NCI-H460 (cell line): ENCODE data around the gene WRAP53. TPM values are rescaled to one million over a fixed set of nuclear protein-coding genes. Genes with fewer than 3 reads are reported as not detected.

Experiments used
- DNase-seq: peaks from one replicate; pipeline ENCODE4 v3.0.0-alpha.2; 2016; ENCODE audit warnings: low read depth; ENCODE audit errors: extremely low read depth
- total RNA-seq: library from RNA; depleted of rRNA; stranded (reverse); fragments of >200 nt; shearing (Covaris generic); gene quantifications from 2 replicates; pipeline ENCODE4 v1.2.3, GENCODE V29; 2014; rRNA removed

Gene WRAP53
- total RNA-seq, 1 experiment from 2014 or later: 16.1 TPM

DNA sequence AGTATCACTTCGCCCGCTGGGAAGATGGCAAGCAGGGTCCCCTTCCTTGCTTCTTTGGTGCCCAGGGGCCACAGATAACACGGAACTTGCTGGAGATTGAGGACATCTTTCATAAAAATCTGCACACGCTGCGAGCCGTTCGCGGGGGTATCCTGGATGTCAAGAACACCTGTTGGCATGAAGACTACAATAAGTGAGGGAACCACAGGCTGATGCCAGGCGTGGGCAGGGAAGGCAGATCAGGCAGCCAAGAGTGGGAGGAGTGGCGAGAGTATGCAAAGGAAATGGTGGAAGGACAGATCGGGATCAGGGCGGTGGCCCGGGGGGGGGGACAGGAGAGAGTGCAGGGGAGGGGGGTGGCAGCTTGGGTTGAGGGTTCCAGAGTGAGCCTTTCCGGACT is 51.5 kb downstream of the WRAP53 start:
- no peak for DNase-seq

DNA sequence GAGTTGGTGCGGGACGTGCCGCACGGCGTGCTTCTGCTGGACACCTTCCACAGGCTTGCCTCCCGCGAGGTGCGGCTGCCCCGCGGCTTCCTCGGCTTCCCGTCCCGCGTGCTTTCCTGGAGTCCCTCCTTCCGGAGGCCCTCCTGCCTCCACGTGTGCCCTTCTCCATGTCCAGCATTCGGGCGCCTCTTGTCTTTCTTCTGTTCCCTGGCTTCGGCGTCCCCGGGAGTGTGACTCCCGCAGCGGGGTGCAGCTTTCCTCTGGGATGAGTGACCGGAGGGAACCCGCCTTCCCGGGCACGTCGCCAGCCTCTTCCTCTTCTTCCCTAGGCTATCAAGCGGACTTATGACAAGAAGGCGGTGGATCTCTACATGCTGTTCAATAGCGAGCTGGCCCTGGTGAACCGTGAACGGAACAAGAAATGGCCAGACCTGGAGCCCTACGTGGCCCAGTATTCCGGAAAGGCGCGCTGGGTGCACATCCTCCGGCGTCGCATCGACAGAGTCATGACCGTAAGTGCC is 52.3 kb downstream of the WRAP53 start:
- DNase-seq: no peak

DNA sequence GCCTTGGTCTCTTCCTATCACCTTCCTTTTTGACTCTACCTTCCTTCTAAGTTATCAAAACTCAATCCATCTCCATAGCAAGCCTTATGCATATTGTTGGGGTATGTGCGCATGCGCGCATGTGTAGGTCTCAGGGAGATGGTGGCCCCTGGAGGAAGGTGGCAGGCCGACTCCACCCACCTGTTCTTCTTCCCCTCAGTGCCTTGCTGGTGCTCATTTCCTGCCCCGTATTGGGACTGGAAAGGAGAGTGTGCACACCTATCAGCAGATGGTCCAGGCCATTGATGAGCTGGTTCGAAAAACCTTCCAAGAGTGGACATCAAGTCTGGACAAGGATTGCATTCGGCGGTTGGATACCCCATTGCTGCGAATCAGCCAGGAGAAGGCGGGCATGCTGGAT is 54.5 kb downstream of the WRAP53 start:
- DNase-seq: no peak

DNA sequence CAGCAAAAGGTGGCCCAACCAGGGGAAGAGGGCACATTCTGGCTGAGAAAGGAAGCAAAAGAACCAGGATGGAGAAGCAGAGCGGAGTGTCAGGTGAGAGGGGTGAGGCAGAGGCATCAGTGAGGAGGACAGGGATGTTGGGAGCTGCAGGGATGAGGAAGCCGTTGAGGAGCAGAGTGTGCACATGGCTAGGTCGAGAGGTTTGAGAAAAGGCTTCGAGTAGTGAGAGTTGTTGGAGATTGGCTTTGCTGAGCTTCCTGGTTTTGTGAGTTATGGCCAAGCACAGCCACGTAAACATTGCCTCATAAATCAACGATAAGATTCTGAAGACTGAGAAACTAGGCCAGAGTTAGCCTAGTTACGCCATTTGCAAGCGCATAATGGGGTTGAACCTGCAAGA is 56.1 kb downstream of the WRAP53 start:
- DNase-seq: no peak

DNA sequence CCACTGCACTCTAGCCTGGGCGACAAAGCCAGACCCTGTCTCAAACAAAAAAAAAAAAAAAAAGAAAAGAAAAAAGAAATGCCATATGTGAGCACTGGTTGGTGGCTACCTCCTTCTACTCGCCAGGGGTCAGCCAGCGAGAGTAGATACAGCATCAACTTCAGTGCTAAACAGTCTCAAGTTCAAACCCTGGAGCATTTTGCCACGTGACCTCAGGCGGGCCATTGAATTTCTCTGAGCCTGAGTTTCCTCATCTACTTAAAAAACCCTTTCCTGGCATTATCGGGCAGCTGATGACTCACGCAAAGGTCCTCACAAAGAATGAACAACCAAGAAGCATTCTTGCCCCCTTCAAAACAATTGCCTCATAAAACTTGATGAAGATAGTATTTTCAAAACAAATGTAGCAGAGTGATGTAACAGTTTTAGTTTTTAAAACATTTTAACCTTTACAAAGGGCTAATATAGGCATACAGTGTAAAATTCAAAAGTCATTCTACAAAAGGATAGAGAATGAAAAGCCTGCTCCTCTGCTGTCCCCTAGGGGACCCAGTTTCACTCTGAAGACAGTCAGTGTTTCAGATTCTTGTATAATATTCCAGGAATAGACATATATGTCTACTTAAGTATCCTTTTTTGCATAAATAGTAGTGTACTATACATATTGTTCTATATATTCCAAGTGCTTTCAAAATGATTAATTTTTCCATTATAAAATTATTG is 57.6 kb downstream of the WRAP53 start:
- peak; percentile 9 for DNase-seq

DNA sequence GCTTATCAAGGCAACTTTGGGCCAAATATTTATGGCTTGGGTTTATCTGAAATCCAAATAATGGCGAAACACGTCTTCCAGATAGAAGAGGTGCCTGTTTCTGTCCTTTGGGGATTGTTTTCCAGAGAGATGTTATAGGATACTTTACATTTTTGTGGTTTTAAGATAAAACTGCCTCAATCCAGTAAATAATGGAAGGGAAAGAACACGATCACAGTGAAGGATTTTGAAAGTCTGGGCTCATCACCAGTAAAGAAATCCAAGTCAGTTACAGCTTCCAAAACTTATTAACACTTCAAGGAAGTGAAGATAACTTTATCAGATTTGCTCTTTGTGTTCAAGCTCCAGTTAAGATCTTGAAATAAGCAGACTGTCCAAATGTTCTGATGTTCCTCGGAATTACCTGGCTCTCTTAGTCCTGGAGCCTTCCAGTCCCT is 59.4 kb downstream of the WRAP53 start:
- DNase-seq: no peak

DNA sequence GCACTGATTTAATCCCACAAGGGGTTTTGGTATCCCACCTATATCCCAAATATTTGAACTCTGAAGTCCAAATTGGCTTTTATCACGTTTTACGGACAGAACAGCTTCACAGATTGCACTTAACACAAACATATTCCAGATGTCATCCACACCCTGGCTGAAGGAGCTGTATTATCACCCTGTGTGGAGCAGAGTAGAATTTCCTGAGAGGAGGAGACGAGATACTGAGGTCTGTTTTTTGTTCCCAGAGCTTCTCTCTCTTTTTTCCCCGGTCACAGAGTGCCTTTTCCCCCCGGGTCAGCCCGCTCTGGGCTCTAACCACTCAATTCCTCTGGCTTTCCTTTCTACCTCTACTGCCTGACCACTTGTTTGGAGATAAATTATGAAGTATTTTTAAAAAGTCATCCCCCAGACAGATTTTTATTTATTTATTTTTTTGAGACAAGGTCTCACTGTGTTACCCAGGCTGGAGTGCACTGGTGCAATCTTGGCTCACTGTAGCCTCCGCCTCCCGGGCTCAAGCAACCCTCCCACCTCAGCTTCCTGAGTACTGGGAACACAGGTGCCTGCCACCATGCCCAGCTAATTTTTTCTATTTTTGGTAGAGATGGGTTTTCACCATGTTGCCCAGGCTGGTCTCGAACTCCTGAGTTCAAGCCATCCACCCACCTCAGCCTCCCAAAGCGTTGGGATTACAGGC is 59.9 kb downstream of the WRAP53 start:
- no peak for DNase-seq

DNA sequence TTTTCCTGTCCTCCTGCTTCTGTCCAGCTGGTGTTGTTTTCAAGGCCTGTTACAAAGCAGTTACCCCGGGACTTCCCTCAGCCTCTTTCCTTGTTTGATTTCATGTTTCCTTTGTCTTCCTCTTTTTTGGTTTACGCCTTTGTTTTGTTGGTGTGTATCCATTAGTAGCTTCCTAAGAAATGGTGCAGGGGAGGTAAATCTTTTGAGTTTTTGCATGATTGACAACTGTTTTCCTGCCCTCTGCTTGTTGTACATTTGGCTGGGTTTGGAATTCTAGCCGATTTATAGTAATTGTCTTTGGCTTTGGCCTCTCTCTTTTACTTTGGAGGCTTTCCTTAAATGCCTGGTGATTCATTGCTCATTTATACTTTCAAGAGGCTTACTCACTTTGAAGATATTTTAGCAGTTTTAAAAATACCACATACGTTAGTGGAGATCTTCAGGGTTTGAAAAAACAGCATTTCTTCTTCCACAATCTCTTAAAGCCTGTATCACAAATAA is 62.1 kb downstream of the WRAP53 start:
- DNase-seq: no peak

Other genes starting within 250 kb of the WRAP53 start
- 1.2 TPM in 2 replicates for gene FGF11, start 249.0 kb upstream of the WRAP53 start, total RNA-seq
- 3.6 and 3.8 TPM in 2 replicates for gene CHRNB1, start 243.4 kb upstream of the WRAP53 start, total RNA-seq
- 14.7 and 15.3 TPM in 2 replicates for gene ZBTB4, start 208.8 kb upstream of the WRAP53 start, total RNA-seq
- not detected in 2 replicates for gene SLC35G6, start 207.0 kb upstream of the WRAP53 start, total RNA-seq
- gene POLR2A, start 204.1 kb upstream of the WRAP53 start, total RNA-seq: 27.1 and 35.3 TPM in 2 replicates
- gene TNFSF12, start 139.4 kb upstream of the WRAP53 start, total RNA-seq: 6.9 and 8.1 TPM in 2 replicates
- 0.63 and 1.4 TPM in 2 replicates for gene TNFSF13, start 129.7 kb upstream of the WRAP53 start, total RNA-seq
- 92.2 and 102 TPM in 2 replicates for gene SENP3, start 126.6 kb upstream of the WRAP53 start, total RNA-seq
- 24.5 and 29.4 TPM in 2 replicates for gene CD68, start 108.8 kb upstream of the WRAP53 start, total RNA-seq
- gene MPDU1, start 104.6 kb upstream of the WRAP53 start, total RNA-seq: 107 and 133 TPM in 2 replicates
- gene SOX15, start 98.4 kb upstream of the WRAP53 start, total RNA-seq: 0.47 TPM in 1 of 2 replicates, not detected in the other
- 72.6 and 73.3 TPM in 2 replicates for gene FXR2, start 73.6 kb upstream of the WRAP53 start, total RNA-seq
- 51.5 and 53.9 TPM in 2 replicates for gene SAT2, start 60.7 kb upstream of the WRAP53 start, total RNA-seq
- 0.10 TPM in 1 of 2 replicates, not detected in the other for gene SHBG, start 58.3 kb upstream of the WRAP53 start, total RNA-seq
- not detected in 2 replicates for gene ATP1B2, start 37.6 kb upstream of the WRAP53 start, total RNA-seq
- gene TP53, start 987 bp upstream of the WRAP53 start, total RNA-seq: 44.4 and 46.2 TPM in 2 replicates
- 0.14 and 0.35 TPM in 2 replicates for gene EFNB3, start 16.7 kb downstream of the WRAP53 start, total RNA-seq
- not detected in 2 replicates for gene DNAH2, start 29.3 kb downstream of the WRAP53 start, total RNA-seq
- gene KDM6B, start 145.7 kb downstream of the WRAP53 start, total RNA-seq: 7.7 and 8.8 TPM in 2 replicates
- gene TMEM88, start 166.6 kb downstream of the WRAP53 start, total RNA-seq: 0.59 TPM in 1 of 2 replicates, not detected in the other
- gene NAA38, start 169.1 kb downstream of the WRAP53 start, total RNA-seq: 46.6 and 67.2 TPM in 2 replicates
- gene CYB5D1, start 169.5 kb downstream of the WRAP53 start, total RNA-seq: 13.4 and 14.6 TPM in 2 replicates
- gene CHD3, start 200.3 kb downstream of the WRAP53 start, total RNA-seq: 63.9 and 73.7 TPM in 2 replicates
- 5.7 and 6.3 TPM in 2 replicates for gene RNF227, start 227.8 kb downstream of the WRAP53 start, total RNA-seq
- gene KCNAB3, start 241.4 kb downstream of the WRAP53 start, total RNA-seq: 0.32 and 1.9 TPM in 2 replicates
- gene TRAPPC1, start 243.5 kb downstream of the WRAP53 start, total RNA-seq: 17.5 and 21.4 TPM in 2 replicates
- gene CNTROB, start 243.7 kb downstream of the WRAP53 start, total RNA-seq: 21.0 and 23.9 TPM in 2 replicates